ENCODE data around the gene DRD2.

- TF ChIP-seq, protein P1, sequence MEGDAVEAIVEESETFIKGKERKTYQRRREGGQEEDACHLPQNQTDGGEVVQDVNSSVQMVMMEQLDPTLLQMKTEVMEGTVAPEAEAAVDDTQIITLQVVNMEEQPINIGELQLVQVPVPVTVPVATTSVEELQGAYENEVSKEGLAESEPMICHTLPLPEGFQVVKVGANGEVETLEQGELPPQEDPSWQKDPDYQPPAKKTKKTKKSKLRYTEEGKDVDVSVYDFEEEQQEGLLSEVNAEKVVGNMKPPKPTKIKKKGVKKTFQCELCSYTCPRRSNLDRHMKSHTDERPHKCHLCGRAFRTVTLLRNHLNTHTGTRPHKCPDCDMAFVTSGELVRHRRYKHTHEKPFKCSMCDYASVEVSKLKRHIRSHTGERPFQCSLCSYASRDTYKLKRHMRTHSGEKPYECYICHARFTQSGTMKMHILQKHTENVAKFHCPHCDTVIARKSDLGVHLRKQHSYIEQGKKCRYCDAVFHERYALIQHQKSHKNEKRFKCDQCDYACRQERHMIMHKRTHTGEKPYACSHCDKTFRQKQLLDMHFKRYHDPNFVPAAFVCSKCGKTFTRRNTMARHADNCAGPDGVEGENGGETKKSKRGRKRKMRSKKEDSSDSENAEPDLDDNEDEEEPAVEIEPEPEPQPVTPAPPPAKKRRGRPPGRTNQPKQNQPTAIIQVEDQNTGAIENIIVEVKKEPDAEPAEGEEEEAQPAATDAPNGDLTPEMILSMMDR (IDR thresholded peaks at IDR 0.05; ENCODE audit: low read length) = no peak
- no peak for TF ChIP-seq EZH2 (optimal IDR thresholded peaks at IDR 0.05; ENCODE audit: low read depth, low read length)
These were observed 111.1 kb downstream of the DRD2 start for GRCh38 chr11:113363996-113364641.

All from MM.1S (cell line).